Brain pericyte (primary cell): ENCODE measurements around the gene GNE.
"Not testable (repeated sequence)": the region's sequence is repeated elsewhere in the genome, so short reads cannot be mapped to it uniquely, and the experiment has no call there.

ENCODE experiments used
- DNase-seq: peaks from one replicate; pipeline ENCODE4 v3.0.0-alpha.2; 2012; ENCODE audit warnings: low read depth, low spot score

GNE gene

DNA sequence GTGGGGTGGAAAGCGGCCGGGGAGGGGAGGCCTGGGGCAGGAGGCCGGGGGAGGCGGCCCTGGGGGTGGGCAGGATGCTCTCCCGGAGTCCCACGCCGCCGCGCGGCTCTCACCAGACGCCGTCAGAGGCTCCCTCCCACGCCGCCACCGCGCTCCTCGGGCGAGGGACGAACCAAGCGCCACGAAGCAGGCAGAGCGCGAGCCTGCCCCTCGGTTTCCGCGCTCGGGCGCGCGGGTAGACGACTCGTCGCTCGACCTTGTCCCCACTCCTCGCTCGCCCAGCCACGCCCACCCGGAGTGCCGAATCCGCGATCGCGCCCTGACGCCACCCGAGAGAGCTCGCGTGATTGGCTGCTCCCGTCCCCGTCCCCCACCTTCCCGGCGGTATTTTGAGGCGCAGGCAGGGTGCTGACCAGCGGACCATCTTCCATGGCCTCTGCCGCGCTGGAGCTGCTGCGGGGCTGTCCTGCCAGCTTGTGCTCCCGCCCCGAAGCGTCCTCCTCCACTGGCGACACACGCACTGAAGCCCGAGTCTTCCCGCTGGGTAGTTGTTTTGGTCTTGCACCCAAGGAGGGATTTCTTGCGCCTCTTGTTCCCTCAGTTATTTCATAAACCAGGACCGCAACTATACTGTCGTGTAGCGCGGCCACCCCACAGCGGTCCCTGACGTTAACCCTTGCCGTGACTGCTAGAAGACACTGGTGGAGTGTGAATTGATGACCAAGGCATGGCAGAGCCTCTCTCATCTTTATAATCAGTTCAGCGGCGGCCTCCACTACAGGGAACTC, at the start of gene GNE:
Gene GNE (minus strand): TSS at position 241 of the 788 bp plus-strand sequence. CDS start 9,093 bp downstream, outside the sequence.
- DNase-seq, result peak; percentile 85

DNA sequence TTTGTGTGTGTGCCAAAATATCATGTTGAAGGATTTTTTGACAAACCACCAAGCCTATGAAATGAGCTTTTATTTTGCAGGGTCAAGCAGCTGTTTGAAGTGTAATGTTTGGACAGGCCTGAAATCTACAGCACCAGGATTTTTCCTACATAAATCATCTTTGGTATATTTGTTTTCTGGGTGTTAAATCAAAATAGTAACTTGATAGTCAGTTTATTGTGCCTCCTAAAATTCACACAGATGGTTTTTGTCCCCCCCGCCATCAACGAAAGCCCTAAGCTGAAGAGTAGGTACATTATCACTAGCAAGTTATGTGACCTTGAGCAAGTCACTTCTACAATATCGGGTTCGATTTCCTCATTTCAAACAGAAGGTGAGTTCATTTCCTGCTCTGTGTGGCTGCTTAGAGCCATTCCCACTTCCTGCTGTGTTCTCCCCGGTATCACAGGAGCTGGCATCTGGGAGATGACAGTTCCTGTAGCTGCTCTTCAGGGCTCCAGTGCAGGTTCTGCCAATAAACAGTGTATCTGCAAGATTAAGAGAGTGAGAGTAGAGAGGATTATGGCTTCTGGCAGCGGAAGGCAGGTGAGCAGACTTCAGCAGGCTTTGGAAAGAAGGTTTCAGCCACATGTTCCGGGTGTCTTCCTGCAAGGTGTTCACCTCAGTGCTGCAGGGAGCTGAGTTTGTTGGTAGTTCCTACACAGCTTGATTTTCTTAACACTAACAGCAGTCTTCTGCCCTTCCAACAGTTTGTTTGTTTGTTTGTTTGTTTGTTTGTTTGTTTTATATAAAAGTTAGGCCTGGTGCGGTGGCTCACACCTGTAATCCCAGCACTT, 48.4 kb upstream of the GNE start:
- DNase-seq, result no peak

GRCh38 chr9:36304366-36304765, 46.1 kb upstream of the GNE start:
- not testable (repeated sequence) for DNase-seq

- DNase-seq, result no peak
Observed at GRCh38 chr9:36301227-36301626, 43.0 kb upstream of the GNE start.

DNA sequence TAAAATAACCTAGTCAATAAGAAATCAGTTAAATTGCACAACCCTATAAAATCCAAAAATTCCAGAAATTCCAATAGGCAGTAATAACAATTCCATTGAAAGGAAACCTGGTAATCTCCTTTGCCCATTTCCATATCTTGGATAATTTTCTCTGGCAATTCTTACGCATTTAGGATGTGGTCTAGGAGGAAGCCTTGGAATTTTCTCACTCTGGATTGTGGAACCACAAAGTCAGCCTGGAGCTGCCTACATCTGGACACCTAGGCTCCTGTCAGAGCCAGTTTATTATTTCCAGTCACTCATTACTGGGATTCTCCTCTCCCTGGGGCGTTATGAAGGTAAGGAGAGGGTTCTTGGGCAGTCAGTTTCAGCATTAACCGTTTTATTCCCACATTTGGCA, 40.3 kb upstream of the GNE start:
- no peak for DNase-seq

DNA sequence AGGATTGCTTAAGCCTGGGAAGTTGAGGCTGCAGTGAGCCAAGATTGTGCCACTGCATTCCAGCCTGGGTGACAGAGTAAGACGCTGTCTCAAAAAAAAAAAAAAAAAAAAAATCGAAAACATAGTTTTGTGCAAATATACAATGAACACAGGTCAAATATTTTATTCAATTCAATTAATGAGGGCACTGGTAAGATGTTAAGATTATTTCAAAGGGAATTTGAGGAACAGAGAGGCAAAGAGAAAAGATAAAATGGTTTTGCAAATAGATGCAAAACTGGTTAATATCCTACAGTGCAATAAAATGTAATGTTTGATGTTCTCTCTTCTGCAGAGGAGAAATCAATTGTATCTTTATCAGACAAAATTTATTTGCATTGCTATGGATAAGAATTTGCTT, 39.5 kb upstream of the GNE start:
- DNase-seq, result no peak

DNA sequence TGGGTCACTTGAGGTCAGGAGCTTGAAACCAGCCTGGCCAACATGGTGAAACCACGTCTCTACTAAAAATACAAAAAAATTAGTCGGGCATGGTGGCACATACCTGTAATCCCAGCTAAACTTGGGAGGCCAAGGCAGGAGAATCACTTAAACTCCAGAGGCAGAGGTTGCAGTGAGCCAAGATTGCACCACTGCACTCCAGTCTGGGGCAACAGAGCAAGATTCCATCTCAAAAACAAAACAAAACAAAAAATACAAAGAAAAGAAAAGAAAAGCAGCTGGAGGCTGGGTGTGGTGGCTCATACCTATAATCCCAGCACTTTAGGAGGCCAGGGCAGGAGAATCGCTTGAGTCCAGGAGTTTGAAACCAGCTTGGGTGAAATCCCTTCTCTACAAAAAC, 36.7 kb upstream of the GNE start:
- DNase-seq, result not testable (repeated sequence)

GRCh38 chr9:36293918-36294317, 35.7 kb upstream of the GNE start:
- no peak for DNase-seq

DNA sequence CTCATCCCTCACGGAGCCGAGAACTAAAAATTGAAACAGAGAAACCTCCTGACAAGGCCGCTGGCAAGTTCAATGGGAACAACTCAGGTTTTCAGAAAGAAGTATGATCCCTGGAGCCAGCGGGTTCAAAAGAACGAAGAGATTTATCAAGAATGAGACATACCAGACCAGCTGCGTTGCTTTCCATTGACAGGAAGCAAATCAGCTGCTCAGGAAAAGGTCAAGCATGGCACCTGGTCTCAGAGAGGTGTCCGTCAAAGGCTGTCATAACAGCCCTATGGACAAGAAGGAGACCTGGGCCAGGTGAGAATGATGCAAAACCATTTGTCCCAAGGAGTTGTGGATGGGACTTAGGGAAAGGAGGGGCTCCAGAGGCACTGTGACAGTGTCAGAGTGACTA, 34.9 kb upstream of the GNE start:
- no peak for DNase-seq

GRCh38 chr9:36292641-36293040, 34.4 kb upstream of the GNE start:
- no peak for DNase-seq

- no peak for DNase-seq
Observed at GRCh38 chr9:36290996-36291395, 32.7 kb upstream of the GNE start.

- DNase-seq, result no peak
Observed at GRCh38 chr9:36289836-36290435, 31.7 kb upstream of the GNE start.

- DNase-seq, result no peak
Observed at GRCh38 chr9:36288070-36288469, 29.8 kb upstream of the GNE start.

DNA sequence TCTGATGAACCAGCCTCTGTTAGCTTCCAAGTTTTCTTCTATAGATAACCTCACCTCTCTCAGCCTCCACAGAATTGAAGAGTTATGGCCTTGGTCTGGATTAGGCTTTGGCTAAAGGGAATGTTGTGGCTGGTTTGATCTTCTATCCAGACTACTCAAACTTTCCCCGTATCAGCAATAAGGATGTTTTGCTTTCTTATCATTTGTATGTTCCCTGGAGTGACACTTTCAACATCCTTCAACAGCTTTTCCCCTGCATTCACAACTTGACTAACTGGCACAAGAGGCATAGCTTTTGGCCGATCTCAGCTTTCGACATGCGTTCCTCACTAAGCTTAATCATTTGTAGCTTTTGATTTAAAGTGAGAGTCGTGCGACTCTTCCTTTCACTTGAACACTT, 28.1 kb upstream of the GNE start:
- no peak for DNase-seq

DNA sequence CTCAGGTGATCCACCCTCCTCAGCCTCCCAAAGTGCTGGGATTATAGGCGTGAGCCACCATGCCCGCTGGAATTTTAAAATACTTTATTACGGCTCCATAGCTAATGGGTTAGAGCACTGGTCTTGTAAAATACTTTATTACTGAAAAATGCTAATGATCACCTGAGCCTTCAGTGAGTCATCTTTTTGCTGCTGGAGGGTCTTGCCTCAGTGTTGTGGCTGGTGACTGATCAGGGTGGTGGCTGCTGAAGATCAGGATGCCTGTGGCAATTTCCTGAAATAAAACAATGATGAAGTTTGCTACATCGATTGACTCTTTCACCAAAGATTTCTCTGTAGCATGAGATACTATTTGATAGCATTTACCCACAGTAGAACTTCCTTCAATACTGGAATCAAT, 26.0 kb upstream of the GNE start:
- no peak for DNase-seq

DNA sequence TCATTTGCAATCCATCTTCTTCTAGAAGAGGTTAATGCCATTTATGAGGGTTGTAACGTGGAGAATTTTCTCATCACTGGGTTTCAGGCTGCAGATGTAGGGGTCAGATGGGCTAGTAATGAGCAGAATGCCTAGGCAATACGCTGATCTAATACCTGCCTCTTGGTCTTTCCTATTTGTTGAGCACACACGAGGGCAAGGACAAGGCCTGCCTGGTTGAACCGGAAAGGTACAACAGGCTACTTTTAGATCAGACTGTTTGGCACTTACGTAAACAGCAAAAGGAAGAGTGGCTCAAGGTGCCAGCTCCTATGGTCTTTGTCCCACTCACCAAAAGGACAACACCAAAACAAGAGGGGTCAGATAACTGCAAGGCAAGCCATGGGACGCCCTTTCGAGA, 24.0 kb upstream of the GNE start:
- no peak for DNase-seq

- DNase-seq, result no peak
Observed at GRCh38 chr9:36280989-36281388, 22.7 kb upstream of the GNE start.

DNA sequence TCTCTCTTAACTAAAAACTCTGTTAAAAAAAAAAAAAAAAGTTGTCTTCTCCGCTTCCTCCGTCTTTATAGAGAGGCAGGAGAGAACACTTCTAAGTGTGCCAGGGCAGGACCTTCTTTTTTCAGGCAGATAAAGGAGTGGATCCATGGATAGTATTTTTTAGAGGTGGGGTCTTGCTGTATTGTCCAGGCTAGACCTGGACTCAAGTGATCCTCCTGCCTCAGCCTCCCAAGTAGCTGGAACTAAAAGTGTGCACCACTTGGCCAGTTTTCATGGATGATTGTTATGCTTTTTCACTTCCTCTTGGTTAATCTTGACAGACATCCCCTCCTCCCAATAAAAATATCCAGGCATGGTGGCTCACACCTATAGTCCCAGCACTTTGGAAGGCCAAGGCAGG, 20.0 kb upstream of the GNE start:
- no peak for DNase-seq

GRCh38 chr9:36276781-36277181, 18.5 kb upstream of the GNE start:
- DNase-seq, result no peak

DNA sequence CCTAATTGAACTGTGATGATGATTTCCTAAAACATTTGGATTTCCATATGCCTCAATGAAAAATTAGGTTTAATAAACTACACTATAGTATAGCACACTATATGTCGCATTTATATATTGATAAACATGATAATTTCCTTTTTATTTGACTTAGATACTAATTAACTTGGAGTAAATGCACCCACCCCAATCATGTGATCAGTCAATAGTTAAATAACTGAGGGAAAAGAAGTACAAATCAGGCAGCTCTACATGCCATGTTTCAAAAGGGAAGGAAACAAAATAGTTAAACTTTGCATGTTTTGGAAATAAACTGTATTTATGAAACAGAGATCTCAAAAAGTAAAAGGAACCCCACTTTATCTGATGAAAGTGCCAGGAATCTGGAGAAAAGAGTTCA, 18.0 kb upstream of the GNE start:
- no peak for DNase-seq

DNA sequence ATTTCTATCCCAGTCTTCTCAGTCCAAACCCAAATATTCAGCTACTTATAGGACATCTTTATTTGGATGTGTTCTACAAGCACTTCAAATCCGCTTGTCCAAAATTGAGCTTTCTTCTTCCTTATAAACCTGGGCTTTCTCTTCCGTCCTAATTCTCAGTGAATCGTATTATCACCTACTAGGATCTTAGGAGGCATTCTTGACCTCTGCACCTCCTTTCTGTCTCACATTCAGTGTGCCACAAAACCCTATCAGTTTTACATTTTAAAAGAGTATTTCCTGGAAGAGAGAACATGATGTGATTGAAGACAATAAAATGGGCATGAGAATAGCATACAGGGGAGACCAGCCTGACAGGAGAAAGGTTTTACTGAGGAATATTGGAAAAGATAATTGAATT, 16.8 kb upstream of the GNE start:
- no peak for DNase-seq

DNA sequence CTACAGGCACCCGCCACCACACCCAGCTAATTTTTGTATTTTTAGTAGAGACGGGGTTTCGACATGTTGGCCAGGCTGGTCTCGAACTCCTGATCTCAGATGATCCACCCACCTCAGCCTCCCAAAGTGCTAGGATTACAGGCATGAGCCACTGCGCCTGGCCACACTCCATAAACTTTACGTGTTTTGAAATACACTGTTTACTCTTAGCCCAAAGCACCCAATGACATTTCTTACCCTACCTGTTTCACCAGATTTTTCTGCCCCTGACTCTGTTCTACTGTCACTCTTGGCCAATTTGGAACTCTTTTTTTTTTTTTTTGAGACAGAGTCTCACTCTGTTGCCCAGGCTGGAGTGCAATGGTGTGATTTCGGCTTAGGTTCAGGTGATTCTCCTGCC, 15.1 kb upstream of the GNE start:
- DNase-seq, result not testable (repeated sequence)

GRCh38 chr9:36268007-36268427, 9.8 kb upstream of the GNE start:
- no peak for DNase-seq
